ENCODE data around the gene RASAL2.

RASAL2 gene

GRCh38 chr1:178166429-178167024 lies 72.6 kb downstream of the RASAL2 start:
- DNase-seq (ENCODE audit: extremely low spot score), result no peak
- peak; percentile 85 for TF ChIP-seq PKNOX1 (IDR thresholded peaks at IDR 0.05)
- no peak for TF ChIP-seq ZNF384 (IDR thresholded peaks at IDR 0.05)
- TF ChIP-seq TARDBP (IDR thresholded peaks at IDR 0.05), result no peak
- TF ChIP-seq CTBP1 (IDR thresholded peaks at IDR 0.05; ENCODE audit: borderline replicate concordance), result no peak
- CTCF ChIA-PET, result no interaction called here
- POLR2A ChIA-PET, result no interaction called here

GRCh38 chr1:178168536-178168935 lies 74.6 kb downstream of the RASAL2 start:
- TF ChIP-seq BHLHE40 (IDR thresholded peaks at IDR 0.05; ENCODE audit: borderline replicate concordance) (no peak), ZNF384 (IDR thresholded peaks at IDR 0.05) (no peak), TARDBP (IDR thresholded peaks at IDR 0.05) (no peak), CTBP1 (IDR thresholded peaks at IDR 0.05; ENCODE audit: borderline replicate concordance) (no peak), FOXA1 (IDR thresholded peaks at IDR 0.05) (no peak), SP1 (IDR thresholded peaks at IDR 0.05) (no peak), L3MBTL2 (conservative IDR thresholded peaks at IDR 0.05) (no peak), ELF4 (IDR thresholded peaks at IDR 0.05) (no peak), PKNOX1 (IDR thresholded peaks at IDR 0.05) (no peak), SUZ12 (IDR thresholded peaks at IDR 0.05) (no peak), NFRKB (IDR thresholded peaks at IDR 0.05) (no peak), HDGF (IDR thresholded peaks at IDR 0.05; ENCODE audit: borderline replicate concordance) (no peak), ARNT (IDR thresholded peaks at IDR 0.05) (no peak), LEF1 (IDR thresholded peaks at IDR 0.05; ENCODE audit: borderline replicate concordance) (no peak), FOXM1 (IDR thresholded peaks at IDR 0.05; ENCODE audit: borderline replicate concordance) (no peak), FOXK2 (IDR thresholded peaks at IDR 0.05) (no peak)
- peak; percentile 23 for DNase-seq (ENCODE audit: extremely low spot score)
- ChIA-PET POLR2A (no interaction called here), CTCF (no interaction called here)

- ChIA-PET CTCF (no interaction called here), POLR2A (no interaction called here)
- TF ChIP-seq PKNOX1 (IDR thresholded peaks at IDR 0.05) (no peak), HDGF (IDR thresholded peaks at IDR 0.05; ENCODE audit: borderline replicate concordance) (no peak), SUZ12 (IDR thresholded peaks at IDR 0.05) (no peak), CTBP1 (IDR thresholded peaks at IDR 0.05; ENCODE audit: borderline replicate concordance) (no peak), ZNF384 (IDR thresholded peaks at IDR 0.05) (no peak), BHLHE40 (IDR thresholded peaks at IDR 0.05; ENCODE audit: borderline replicate concordance) (no peak), FOXK2 (IDR thresholded peaks at IDR 0.05) (no peak), NFRKB (IDR thresholded peaks at IDR 0.05) (no peak), FOXM1 (IDR thresholded peaks at IDR 0.05; ENCODE audit: borderline replicate concordance) (no peak), TARDBP (IDR thresholded peaks at IDR 0.05) (no peak)
- DNase-seq (ENCODE audit: extremely low spot score), result no peak
Measured at GRCh38 chr1:178169649-178170048, 75.7 kb downstream of the RASAL2 start.

GRCh38 chr1:178172939-178173338 lies 79.0 kb downstream of the RASAL2 start:
- CTCF ChIA-PET, result no interaction called here
- no peak for DNase-seq (ENCODE audit: extremely low spot score)
- POLR2A ChIA-PET, result no interaction called here
- TF ChIP-seq ELF4 (IDR thresholded peaks at IDR 0.05) (no peak), FOXM1 (IDR thresholded peaks at IDR 0.05; ENCODE audit: borderline replicate concordance) (no peak), ZNF384 (IDR thresholded peaks at IDR 0.05) (no peak)

- CTCF ChIA-PET, result no interaction called here
- no peak for DNase-seq (ENCODE audit: extremely low spot score)
- TF ChIP-seq PKNOX1 (IDR thresholded peaks at IDR 0.05) (no peak), SUZ12 (IDR thresholded peaks at IDR 0.05) (no peak), LEF1 (IDR thresholded peaks at IDR 0.05; ENCODE audit: borderline replicate concordance) (no peak), SP1 (IDR thresholded peaks at IDR 0.05) (no peak), L3MBTL2 (conservative IDR thresholded peaks at IDR 0.05) (no peak), ELF4 (IDR thresholded peaks at IDR 0.05) (no peak), ARNT (IDR thresholded peaks at IDR 0.05) (no peak), ZNF384 (IDR thresholded peaks at IDR 0.05) (no peak), NFRKB (IDR thresholded peaks at IDR 0.05) (no peak), FOXK2 (IDR thresholded peaks at IDR 0.05) (no peak), TARDBP (IDR thresholded peaks at IDR 0.05) (no peak), CTBP1 (IDR thresholded peaks at IDR 0.05; ENCODE audit: borderline replicate concordance) (no peak), HDGF (IDR thresholded peaks at IDR 0.05; ENCODE audit: borderline replicate concordance) (no peak), FOXA1 (IDR thresholded peaks at IDR 0.05) (no peak)
- POLR2A ChIA-PET, result no interaction called here
Measured at GRCh38 chr1:178174539-178174938, 80.6 kb downstream of the RASAL2 start.

- TF ChIP-seq ZNF384 (IDR thresholded peaks at IDR 0.05), result no peak
- no peak for TF ChIP-seq HDGF (IDR thresholded peaks at IDR 0.05; ENCODE audit: borderline replicate concordance)
- TF ChIP-seq FOXA1 (IDR thresholded peaks at IDR 0.05), result no peak
- TF ChIP-seq FOXK2 (IDR thresholded peaks at IDR 0.05), result no peak
- TF ChIP-seq ELF4 (IDR thresholded peaks at IDR 0.05), result no peak
- TF ChIP-seq CTBP1 (IDR thresholded peaks at IDR 0.05; ENCODE audit: borderline replicate concordance), result no peak
- no peak for TF ChIP-seq ARNT (IDR thresholded peaks at IDR 0.05)
- TF ChIP-seq LEF1 (IDR thresholded peaks at IDR 0.05; ENCODE audit: borderline replicate concordance), result no peak
- TF ChIP-seq NFRKB (IDR thresholded peaks at IDR 0.05), result no peak
- no peak for TF ChIP-seq L3MBTL2 (conservative IDR thresholded peaks at IDR 0.05)
- TF ChIP-seq SUZ12 (IDR thresholded peaks at IDR 0.05), result no peak
- TF ChIP-seq SP1 (IDR thresholded peaks at IDR 0.05), result no peak
- TF ChIP-seq TARDBP (IDR thresholded peaks at IDR 0.05), result no peak
- POLR2A ChIA-PET, result no interaction called here
- CTCF ChIA-PET, result no interaction called here
- DNase-seq (ENCODE audit: extremely low spot score), result no peak
Measured at GRCh38 chr1:178180405-178180804, 86.5 kb downstream of the RASAL2 start.

All from HEK293T (cell line).